Neural progenitor cell (in vitro differentiated cells): Measurements from ENCODE around the gene SLC37A1. TPM values are rescaled to one million over a fixed set of nuclear protein-coding genes. Genes with fewer than 3 reads are reported as not detected.
A peak's percentile ranks its signal among the peaks of the same experiment; 100 is the strongest.

ENCODE experiments used
- DNase-seq: peaks from one replicate; pipeline ENCODE4 v3.0.0-alpha.2; 2016; ENCODE audit warnings: low spot score
- H2AFZ ChIP-seq: fragments of 200-600 bp; sonication (generic); replicated peaks from 2 replicates; pipeline ENCODE4 v1.6.1; 2016; ENCODE audit warnings: antibody characterized with exemption
- H3F3A ChIP-seq: fragments of 200-600 bp; sonication (generic); 2 replicates; pipeline ENCODE4 v1.6.1; 2016; ENCODE audit warnings: antibody characterized with exemption, low read depth
- H3K27ac ChIP-seq: fragments of 200-600 bp; sonication (generic); 2 replicates; pipeline ENCODE4 v1.5.1; 2016; ENCODE audit warnings: mild to moderate bottlenecking
- H3K27me3 ChIP-seq: fragments of 200-600 bp; sonication (generic); 2 replicates; pipeline ENCODE4 v1.6.1; 2016; ENCODE audit warnings: mild to moderate bottlenecking, moderate library complexity
- H3K36me3 ChIP-seq: fragments of 200-600 bp; sonication (generic); 2 replicates; pipeline ENCODE4 v1.5.1; 2016
- H3K4me1 ChIP-seq: fragments of 200-600 bp; sonication (generic); 2 replicates; pipeline ENCODE4 v1.6.1; 2016; ENCODE audit warnings: mixed run types
- H3K4me2 ChIP-seq: fragments of 200-600 bp; sonication (generic); 2 replicates; pipeline ENCODE4 v1.6.1; 2016
- H3K4me3 ChIP-seq: fragments of 200-600 bp; sonication (generic); 2 replicates; pipeline ENCODE4 v1.5.1; 2016
- H3K79me2 ChIP-seq: fragments of 200-600 bp; sonication (generic); 2 replicates; pipeline ENCODE4 v1.6.1; 2016; ENCODE audit warnings: low read depth
- H3K9ac ChIP-seq: fragments of 200-600 bp; sonication (generic); 2 replicates; pipeline ENCODE4 v1.6.1; 2016
- H3K9me3 ChIP-seq: fragments of 200-600 bp; sonication (generic); 2 replicates; pipeline ENCODE4 v1.5.1; 2016; ENCODE audit warnings: low read depth
- H4K20me1 ChIP-seq: fragments of 200-600 bp; sonication (generic); 2 replicates; pipeline ENCODE4 v1.6.1; 2016; ENCODE audit warnings: low read depth
- H3K27ac Mint-ChIP-seq: 3 replicates; pipeline ENCODE4 v1.8.0; 2021; ENCODE audit warnings: mixed read lengths
- H3K27me3 Mint-ChIP-seq: 2 replicates; pipeline ENCODE4 v1.8.0; 2022; ENCODE audit warnings: low read depth, mild to moderate bottlenecking, inconsistent platforms, moderate library complexity, mixed read lengths; ENCODE audit not compliant: insufficient read depth
- H3K36me3 Mint-ChIP-seq: 3 replicates; pipeline ENCODE4 v1.8.0; 2021; ENCODE audit warnings: mixed read lengths
- H3K4me1 Mint-ChIP-seq: 3 replicates; pipeline ENCODE4 v1.8.0; 2021; ENCODE audit warnings: mixed read lengths
- H3K4me3 Mint-ChIP-seq: 3 replicates; pipeline ENCODE4 v1.8.0; 2021; ENCODE audit warnings: mild to moderate bottlenecking, moderate library complexity, mixed read lengths
- H3K9me3 Mint-ChIP-seq: 3 replicates; pipeline ENCODE4 v1.8.0; 2020; ENCODE audit warnings: mixed read lengths
- CTCF ChIP-seq: fragments of 200-600 bp; sonication (generic); IDR thresholded peaks from 2 replicates; pipeline ENCODE4 v1.5.1; 2017; ENCODE audit warnings: antibody characterized with exemption, mild to moderate bottlenecking
- EZH2 ChIP-seq: fragments of 200-600 bp; sonication (generic); IDR thresholded peaks from 2 replicates; pipeline ENCODE4 v1.6.1; 2017; ENCODE audit warnings: antibody characterized with exemption, mild to moderate bottlenecking, moderate library complexity
- EZH2phosphoT487 ChIP-seq: fragments of 200-600 bp; sonication (generic); IDR thresholded peaks from 2 replicates; pipeline ENCODE4 v1.6.1; 2017; ENCODE audit warnings: antibody characterized with exemption
- total RNA-seq: library from RNA; depleted of rRNA; stranded (reverse); fragments of >200 nt; gene quantifications from 2 replicates; pipeline ENCODE4 v1.2.3, GENCODE V29; 2015; ENCODE audit warnings: low replicate concordance

The SLC37A1 gene
- total RNA-seq, 1 donor from 2014 or later = 1.2 TPM

DNA sequence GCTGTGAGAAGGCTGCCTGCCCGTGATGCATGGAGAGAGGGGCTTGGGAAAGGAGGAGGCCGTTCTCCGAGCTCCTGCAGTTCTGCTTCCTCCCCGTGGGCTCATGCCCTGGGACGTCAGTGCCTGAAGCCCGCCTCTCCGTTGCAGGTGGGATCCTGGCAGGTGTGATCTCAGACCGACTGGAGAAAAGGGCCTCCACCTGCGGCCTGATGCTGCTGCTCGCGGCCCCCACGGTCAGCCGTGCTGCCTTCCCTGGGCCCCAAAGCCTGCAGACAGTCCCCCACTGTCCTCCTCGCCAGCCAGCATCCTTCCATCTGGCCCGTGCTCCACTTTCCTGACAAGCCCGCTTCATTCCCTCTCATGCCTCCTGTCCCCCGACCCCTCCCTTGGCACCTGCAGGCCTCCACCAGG lies 50.9 kb downstream of the SLC37A1 start:
- no peaks in the 10 kb centered on the region for H3K79me2 ChIP-seq
- H3K4me3 ChIP-seq = no peak overlapping the region
- H3F3A ChIP-seq = no peaks in the 10 kb centered on the region
- H3K4me3 Mint-ChIP-seq = no peak overlapping the region
- H3K27me3 ChIP-seq = no peaks in the 10 kb centered on the region
- H3K4me2 ChIP-seq = no peak overlapping the region
- TF ChIP-seq EZH2phosphoT487 (no peak), CTCF (no peak), EZH2 (no peak)
- no peak for DNase-seq
- no peaks in the 10 kb centered on the region for H3K4me1 ChIP-seq
- no peaks in the 10 kb centered on the region for H3K36me3 ChIP-seq
- H3K9ac ChIP-seq = no peak overlapping the region
- no peaks in the 10 kb centered on the region for H3K36me3 Mint-ChIP-seq
- H3K4me1 Mint-ChIP-seq = peaks cover 16% of the 10 kb centered on the region
- no peaks in the 10 kb centered on the region for H4K20me1 ChIP-seq
- peaks cover 2% of the 10 kb centered on the region for H3K9me3 Mint-ChIP-seq
- no peak overlapping the region for H2AFZ ChIP-seq
- no peak overlapping the region for H3K27ac ChIP-seq
- no peak overlapping the region for H3K27ac Mint-ChIP-seq
- H3K27me3 Mint-ChIP-seq = peaks cover 6% of the 10 kb centered on the region
- no peaks in the 10 kb centered on the region for H3K9me3 ChIP-seq

- H4K20me1 ChIP-seq = no peaks in the 10 kb centered on the region
- H3K4me1 Mint-ChIP-seq = peaks cover 21% of the 10 kb centered on the region
- no peaks in the 10 kb centered on the region for H3K27me3 ChIP-seq
- peaks cover under 1% of the 10 kb centered on the region for H3K36me3 Mint-ChIP-seq
- no peak overlapping the region for H2AFZ ChIP-seq
- peak overlapping the region; percentile 72 for H3K27ac Mint-ChIP-seq
- H3K4me1 ChIP-seq = peaks cover under 1% of the 10 kb centered on the region
- no peak overlapping the region for H3K4me3 ChIP-seq
- H3K27me3 Mint-ChIP-seq = peaks cover 5% of the 10 kb centered on the region
- H3K4me3 Mint-ChIP-seq = no peak overlapping the region
- H3K36me3 ChIP-seq = no peaks in the 10 kb centered on the region
- H3K9me3 Mint-ChIP-seq = peaks cover 2% of the 10 kb centered on the region
- no peak overlapping the region for H3K27ac ChIP-seq
- no peak overlapping the region for H3K4me2 ChIP-seq
- no peaks in the 10 kb centered on the region for H3K79me2 ChIP-seq
- no peaks in the 10 kb centered on the region for H3F3A ChIP-seq
- no peak for TF ChIP-seq EZH2phosphoT487
- TF ChIP-seq EZH2 = no peak
- H3K9me3 ChIP-seq = no peaks in the 10 kb centered on the region
- DNase-seq = no peak
- no peak overlapping the region for H3K9ac ChIP-seq
Measured at GRCh38 chr21:42565206-42565810, 51.7 kb downstream of the SLC37A1 start.

GRCh38 chr21:42565886-42566523 lies 52.4 kb downstream of the SLC37A1 start:
- peaks cover 2% of the 10 kb centered on the region for H3K9me3 Mint-ChIP-seq

More at GRCh38 chr21:42565886-42566523, 52.4 kb downstream of the SLC37A1 start:
- peaks cover 2% of the 10 kb centered on the region for H3K36me3 Mint-ChIP-seq
- Histone ChIP-seq H3K36me3 (no peaks in the 10 kb centered on the region), H3K79me2 (no peaks in the 10 kb centered on the region), H3K4me1 (peaks cover 7% of the 10 kb centered on the region), H3K9me3 (no peaks in the 10 kb centered on the region), H2AFZ (no peak overlapping the region), H3K4me2 (no peak overlapping the region), H3K27ac (no peak overlapping the region), H3K9ac (no peak overlapping the region), H4K20me1 (no peaks in the 10 kb centered on the region), H3F3A (no peaks in the 10 kb centered on the region), H3K4me3 (no peak overlapping the region), H3K27me3 (no peaks in the 10 kb centered on the region)
- peaks cover 28% of the 10 kb centered on the region for H3K4me1 Mint-ChIP-seq
- DNase-seq = no peak
- H3K4me3 Mint-ChIP-seq = no peak overlapping the region
- H3K27me3 Mint-ChIP-seq = peaks cover 5% of the 10 kb centered on the region
- H3K27ac Mint-ChIP-seq = peak overlapping the region; percentile 72
- no peak for TF ChIP-seq EZH2phosphoT487
- TF ChIP-seq EZH2 = no peak
- no peak for TF ChIP-seq CTCF
